ENCODE measurements around the gene SEPSECS. TPM values are rescaled to one million over a fixed set of nuclear protein-coding genes. Genes with fewer than 3 reads are reported as not detected.

SEPSECS gene
- total RNA-seq, 1 donor from 2014 or later = 8.7 TPM

DNA sequence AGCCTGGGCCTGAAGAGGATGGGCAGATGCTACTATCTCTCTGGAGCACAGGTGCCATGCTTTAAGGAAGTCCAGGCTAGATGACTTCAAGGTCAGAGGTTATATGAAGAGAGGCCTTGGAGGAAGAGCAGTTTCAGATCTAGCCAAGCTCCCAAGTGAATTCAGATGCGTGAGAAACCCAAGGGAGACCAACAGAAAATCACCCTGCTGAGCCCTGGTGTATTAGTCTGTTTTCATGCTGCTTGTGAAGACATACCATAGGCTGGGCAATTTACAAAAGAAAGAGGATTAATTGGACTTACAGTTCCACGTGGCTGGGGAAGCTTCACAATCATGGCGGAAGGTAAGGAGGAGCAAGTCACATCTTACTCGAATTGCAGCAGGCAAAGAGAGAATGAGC, 81.7 kb downstream of the SEPSECS start:
- Mint-ChIP-seq H3K36me3 (no peaks in the 10 kb centered on the region), H3K9me3 (no peaks in the 10 kb centered on the region), H3K27me3 (peaks cover 13% of the 10 kb centered on the region), H3K4me3 (no peak overlapping the region), H3K4me1 (ENCODE audit: unreplicated experiment) (no peaks in the 10 kb centered on the region), H3K27ac (no peak overlapping the region)
- TF ChIP-seq, protein P1, sequence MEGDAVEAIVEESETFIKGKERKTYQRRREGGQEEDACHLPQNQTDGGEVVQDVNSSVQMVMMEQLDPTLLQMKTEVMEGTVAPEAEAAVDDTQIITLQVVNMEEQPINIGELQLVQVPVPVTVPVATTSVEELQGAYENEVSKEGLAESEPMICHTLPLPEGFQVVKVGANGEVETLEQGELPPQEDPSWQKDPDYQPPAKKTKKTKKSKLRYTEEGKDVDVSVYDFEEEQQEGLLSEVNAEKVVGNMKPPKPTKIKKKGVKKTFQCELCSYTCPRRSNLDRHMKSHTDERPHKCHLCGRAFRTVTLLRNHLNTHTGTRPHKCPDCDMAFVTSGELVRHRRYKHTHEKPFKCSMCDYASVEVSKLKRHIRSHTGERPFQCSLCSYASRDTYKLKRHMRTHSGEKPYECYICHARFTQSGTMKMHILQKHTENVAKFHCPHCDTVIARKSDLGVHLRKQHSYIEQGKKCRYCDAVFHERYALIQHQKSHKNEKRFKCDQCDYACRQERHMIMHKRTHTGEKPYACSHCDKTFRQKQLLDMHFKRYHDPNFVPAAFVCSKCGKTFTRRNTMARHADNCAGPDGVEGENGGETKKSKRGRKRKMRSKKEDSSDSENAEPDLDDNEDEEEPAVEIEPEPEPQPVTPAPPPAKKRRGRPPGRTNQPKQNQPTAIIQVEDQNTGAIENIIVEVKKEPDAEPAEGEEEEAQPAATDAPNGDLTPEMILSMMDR (conservative IDR thresholded peaks at IDR 0.05) = no peak
- DNase-seq (ENCODE audit: extremely low spot score, unreplicated experiment) = no peak

DNA sequence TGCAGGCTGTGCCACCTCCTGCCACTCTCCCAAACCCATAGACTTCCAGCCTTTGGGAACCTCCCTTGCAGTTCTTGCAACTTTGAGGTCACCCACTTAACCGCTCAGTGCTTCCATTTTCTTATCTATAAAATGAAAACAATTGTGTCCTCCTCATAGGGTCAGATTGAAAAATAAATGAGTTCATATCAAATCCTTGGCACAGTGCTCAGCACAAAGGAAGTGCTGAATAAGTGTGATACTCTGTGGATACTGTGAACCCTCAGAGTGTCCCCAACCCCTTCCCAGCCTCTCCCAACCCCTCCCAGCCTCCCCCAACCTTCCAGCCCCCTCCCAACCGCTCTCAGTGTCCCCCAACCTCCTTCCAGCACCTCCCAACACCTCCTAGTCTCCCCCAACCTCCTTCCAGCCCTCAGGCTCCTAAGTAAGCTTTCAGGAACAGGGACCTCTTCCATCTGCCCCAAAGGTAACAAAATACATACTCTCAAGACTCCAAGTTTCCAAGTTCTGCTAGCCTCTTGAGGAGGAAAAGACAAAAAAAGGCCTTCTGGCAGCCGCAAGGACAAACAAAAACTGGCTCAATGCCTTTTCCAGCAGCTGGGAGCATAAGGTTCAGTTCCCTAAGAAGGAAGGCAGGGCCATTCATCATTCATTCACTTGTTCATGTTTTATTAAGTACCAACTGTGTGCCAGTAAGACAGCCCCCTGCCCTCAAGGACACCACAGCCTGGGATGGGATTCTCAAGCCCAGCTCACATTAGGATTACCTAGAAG, 83.4 kb downstream of the SEPSECS start:
- Mint-ChIP-seq H3K36me3 (no peaks in the 10 kb centered on the region), H3K27ac (no peak overlapping the region), H3K4me1 (ENCODE audit: unreplicated experiment) (no peaks in the 10 kb centered on the region), H3K9me3 (no peaks in the 10 kb centered on the region), H3K27me3 (peaks cover 15% of the 10 kb centered on the region), H3K4me3 (no peak overlapping the region)
- TF ChIP-seq, protein P1 (conservative IDR thresholded peaks at IDR 0.05) = no peak
- no peak for DNase-seq (ENCODE audit: extremely low spot score, unreplicated experiment)

DNA sequence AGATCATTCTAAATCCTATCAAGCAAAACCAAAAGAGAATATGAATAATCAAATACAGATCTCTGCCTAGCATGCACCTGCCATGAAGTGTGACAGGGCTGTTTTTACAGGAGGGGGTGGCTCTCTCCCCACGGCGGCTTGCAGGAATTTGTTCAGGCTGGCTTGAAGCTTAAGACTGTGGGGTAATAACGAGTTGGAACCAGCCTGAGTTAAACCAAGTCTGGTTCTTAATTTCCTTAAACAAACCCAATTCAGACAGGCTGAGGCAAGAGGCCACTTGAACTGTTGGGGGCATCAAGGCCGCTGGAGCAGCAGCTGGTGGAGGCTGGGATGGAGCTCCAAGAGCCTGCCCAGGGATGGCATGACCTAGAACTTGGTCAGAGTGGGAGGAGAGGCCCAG, 84.4 kb downstream of the SEPSECS start:
- Mint-ChIP-seq H3K36me3 (no peaks in the 10 kb centered on the region), H3K9me3 (no peaks in the 10 kb centered on the region), H3K4me1 (ENCODE audit: unreplicated experiment) (no peaks in the 10 kb centered on the region), H3K27ac (no peak overlapping the region), H3K4me3 (no peak overlapping the region), H3K27me3 (peaks cover 13% of the 10 kb centered on the region)
- no peak for DNase-seq (ENCODE audit: extremely low spot score, unreplicated experiment)
- TF ChIP-seq, protein P1 (conservative IDR thresholded peaks at IDR 0.05) = no peak

DNA sequence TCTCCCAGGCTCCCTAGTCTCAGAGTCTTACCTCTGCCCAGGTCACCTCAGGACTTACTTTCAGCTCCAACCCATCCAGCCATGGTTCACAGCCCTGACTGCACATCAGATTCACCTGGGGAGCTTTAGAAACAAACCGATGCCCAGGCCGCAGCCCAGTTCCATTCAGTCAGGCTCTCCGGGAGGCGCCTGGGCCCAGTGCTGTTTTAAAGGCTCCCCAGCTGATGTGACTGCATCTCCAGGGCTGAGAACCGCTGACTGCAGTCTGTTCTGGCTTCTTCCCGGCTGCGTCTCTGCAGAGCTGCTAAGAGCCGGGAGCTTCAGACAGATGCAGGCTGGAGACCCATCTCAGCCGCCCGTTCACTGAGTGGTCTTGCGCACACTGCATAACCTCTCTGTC, 85.1 kb downstream of the SEPSECS start:
- TF ChIP-seq, protein P1 (conservative IDR thresholded peaks at IDR 0.05) = no peak
- H3K27ac Mint-ChIP-seq = no peak overlapping the region
- no peak for DNase-seq (ENCODE audit: extremely low spot score, unreplicated experiment)

DNA sequence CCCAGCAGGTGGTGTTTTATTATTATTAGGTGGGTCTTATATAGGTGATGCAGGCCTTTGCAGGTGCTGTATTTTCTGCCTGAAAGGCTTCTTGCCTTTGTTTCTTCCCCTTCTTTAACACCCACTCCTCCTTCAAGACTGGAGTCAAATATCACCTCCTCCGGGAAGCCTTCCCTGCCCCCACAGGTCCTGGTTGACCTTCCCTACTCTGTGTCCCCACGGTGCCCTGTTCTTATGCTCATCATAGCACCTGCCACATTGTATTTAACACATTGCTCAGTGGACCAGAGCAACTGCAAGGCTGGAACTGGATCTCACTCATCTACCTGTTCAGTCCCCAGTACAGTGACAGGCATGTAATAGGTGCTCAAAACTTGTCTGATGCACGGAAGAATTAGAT, 89.7 kb downstream of the SEPSECS start:
- DNase-seq (ENCODE audit: extremely low spot score, unreplicated experiment) = no peak
- Mint-ChIP-seq H3K27ac (no peak overlapping the region), H3K4me3 (no peak overlapping the region), H3K4me1 (ENCODE audit: unreplicated experiment) (peaks cover 9% of the 10 kb centered on the region), H3K36me3 (no peaks in the 10 kb centered on the region), H3K9me3 (no peaks in the 10 kb centered on the region), H3K27me3 (peaks cover 6% of the 10 kb centered on the region)
- TF ChIP-seq, protein P1 (conservative IDR thresholded peaks at IDR 0.05) = no peak

More for the DNA sequence above, 85.1 kb downstream of the SEPSECS start:
- Mint-ChIP-seq H3K36me3 (no peaks in the 10 kb centered on the region), H3K4me3 (no peak overlapping the region), H3K9me3 (no peaks in the 10 kb centered on the region), H3K4me1 (ENCODE audit: unreplicated experiment) (no peaks in the 10 kb centered on the region), H3K27me3 (peaks cover 13% of the 10 kb centered on the region)

Other genes with a start within 250 kb of the SEPSECS start
- gene CCDC149, start 247.4 kb downstream of the SEPSECS start, total RNA-seq (ENCODE audit: low replicate concordance) = 8.8 and 9.1 TPM in 2 replicates
- gene LGI2, start 129.5 kb downstream of the SEPSECS start, total RNA-seq (ENCODE audit: low replicate concordance) = 1.1 and 5.4 TPM in 2 replicates
- gene PI4K2B, start 73.6 kb upstream of the SEPSECS start, total RNA-seq (ENCODE audit: low replicate concordance) = 14.1 and 19.2 TPM in 2 replicates
- 9.3 and 11.2 TPM in 2 replicates for gene ZCCHC4, start 152.3 kb upstream of the SEPSECS start, total RNA-seq (ENCODE audit: low replicate concordance)
- gene ANAPC4, start 216.8 kb upstream of the SEPSECS start, total RNA-seq (ENCODE audit: low replicate concordance) = 17.8 and 29.1 TPM in 2 replicates